Stomach (tissue), 9 donors: ENCODE measurements around the gene PDSS2. TPM values are rescaled to one million over a fixed set of nuclear protein-coding genes. Genes with fewer than 3 reads are reported as not detected.

ENCODE experiments used
- DNase-seq, 2 donors: peaks; one replicate each; pipeline versions ENCODE4 v3.0.0 to v3.0.0-alpha.2; 2013 to 2019
- H3K27ac ChIP-seq, 5 donors: fragments of 200-600 bp in 4 of 5; sonication (generic) in 4 of 5; one replicate each; pipeline ENCODE4 v1.5.1; 2013 to 2019; ENCODE audit warnings: mild to moderate bottlenecking in 1 of 5, moderate library complexity in 1 of 5
- H3K27me3 ChIP-seq, 3 donors: fragments of 200-600 bp; sonication (generic); one replicate each; pipeline ENCODE4 v1.5.1; 2017 to 2019; ENCODE audit warnings: mixed run types in 1 of 3
- H3K36me3 ChIP-seq, 4 donors: fragments of 200-600 bp; sonication (generic); 1 replicate in 3 of 4; 2 replicates in 1 of 4; pipeline ENCODE4 v1.5.1; 2016 to 2019
- H3K4me1 ChIP-seq, 4 donors: fragments of 200-600 bp; sonication (generic); one replicate each; pipeline ENCODE4 v1.5.1; 2016 to 2019
- H3K4me3 ChIP-seq, 4 donors: fragments of 200-600 bp; sonication (generic) in 3 of 4; one replicate each; pipeline ENCODE4 v1.5.1; 2016 to 2019; ENCODE audit warnings: mild to moderate bottlenecking in 1 of 4
- H3K9me3 ChIP-seq, 4 donors: fragments of 200-600 bp; sonication (generic); one replicate each; pipeline ENCODE4 v1.5.1; 2016 to 2019
- EP300 ChIP-seq: sonication (generic); formaldehyde crosslinking; IDR thresholded peaks from one replicate; pipeline ENCODE4 v1.6.1; 2017; ENCODE audit warnings: antibody characterized with exemption
- POLR2A ChIP-seq, 4 donors: fragments of 450-650 bp; IDR thresholded peaks; one replicate each; pipeline ENCODE4 v1.6.1; 2016; ENCODE audit warnings: antibody characterized with exemption in 4 of 4, control low read depth in 2 of 4, mild to moderate bottlenecking in 1 of 4, moderate library complexity in 1 of 4
- POLR2AphosphoS5 ChIP-seq, 3 donors: sonication (generic); formaldehyde crosslinking; IDR thresholded peaks; one replicate each; pipeline ENCODE4 v1.6.1; 2016; ENCODE audit warnings: antibody characterized with exemption in 3 of 3
- WGBS, 5 donors: extraction: QIAGEN DNeasy Blood & Tissue Kit in 3 of 5; methylation state at CpG; one replicate each; pipeline versions ENCODE4 v1.1.5 to v1.1.7; 2013 to 2018; 5-methylcytosine and 5-hydroxymethylcytosine counted together
- intact Hi-C: fragments of 100-400 bp; cut with DNase I; formaldehyde crosslinking; loops from one replicate; pipeline ENCODE4 v1.15.1; 2023; ENCODE audit warnings: low total_unique reads
- polyA plus RNA-seq, 3 donors: library from polyadenylated mRNA; stranded (reverse); fragments of 200-250 nt; gene quantifications; one replicate each; pipeline ENCODE4 v1.2.3, GENCODE V29; 2013
- total RNA-seq, 5 donors: library from RNA; depleted of rRNA; stranded (reverse); fragments of >200 nt; gene quantifications; one replicate each; pipeline versions ENCODE4 v1.1.0 to v1.2.3, GENCODE V29; 2014 to 2016
- TF ChIP-seq, protein P1 (sequence below), 7 experiments: fragments of 450-650 bp in 4 of 7; fragments of 200-600 bp in 3 of 7; sonication (generic) in 3 of 7; IDR thresholded peaks; one replicate each; pipeline ENCODE4 v1.5.1; 2016 to 2019; ENCODE audit warnings: antibody characterized with exemption in 7 of 7, control low read depth in 2 of 7, mild to moderate bottlenecking in 1 of 7
- donor health status: healthy with polysubstance abuse.
- donor health status: Bipolar disorder and iron deficiency.
- donor health status: healthy.

The PDSS2 gene
- total and polyA plus RNA-seq, 8 donors = 4.5 to 26.1 (median 9.8) TPM; not detected in 1

DNA sequence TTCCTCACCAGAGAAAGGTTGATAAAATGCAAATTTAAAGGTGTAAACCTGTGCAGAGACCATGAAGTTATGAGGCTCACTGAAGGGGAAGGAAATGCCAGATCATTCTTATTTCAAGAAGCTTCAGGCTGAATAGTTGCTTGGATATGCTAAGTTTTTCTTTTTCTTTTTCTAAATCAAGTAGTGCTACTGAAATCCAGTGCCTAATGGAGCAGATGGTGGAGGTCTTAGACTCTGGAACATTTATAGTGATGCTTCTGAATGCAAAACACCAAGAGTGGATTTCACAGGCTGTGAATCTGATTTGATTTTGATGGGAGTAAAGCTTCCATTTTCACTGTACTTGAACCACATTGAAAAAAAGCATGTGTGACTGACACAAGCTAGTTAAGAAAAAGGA is 192.8 kb downstream of the PDSS2 start:
- no peaks in the 10 kb centered on the region for H3K4me1 ChIP-seq
- H3K36me3 ChIP-seq = peaks cover 0 to 7% (median 0%) of the 10 kb centered on the region in 4 donors
- no peaks in the 10 kb centered on the region for H3K27me3 ChIP-seq
- TF ChIP-seq POLR2A (IDR thresholded peaks at IDR 0.05) = no peak
- TF ChIP-seq EP300 = no peak
- TF ChIP-seq, protein P1, sequence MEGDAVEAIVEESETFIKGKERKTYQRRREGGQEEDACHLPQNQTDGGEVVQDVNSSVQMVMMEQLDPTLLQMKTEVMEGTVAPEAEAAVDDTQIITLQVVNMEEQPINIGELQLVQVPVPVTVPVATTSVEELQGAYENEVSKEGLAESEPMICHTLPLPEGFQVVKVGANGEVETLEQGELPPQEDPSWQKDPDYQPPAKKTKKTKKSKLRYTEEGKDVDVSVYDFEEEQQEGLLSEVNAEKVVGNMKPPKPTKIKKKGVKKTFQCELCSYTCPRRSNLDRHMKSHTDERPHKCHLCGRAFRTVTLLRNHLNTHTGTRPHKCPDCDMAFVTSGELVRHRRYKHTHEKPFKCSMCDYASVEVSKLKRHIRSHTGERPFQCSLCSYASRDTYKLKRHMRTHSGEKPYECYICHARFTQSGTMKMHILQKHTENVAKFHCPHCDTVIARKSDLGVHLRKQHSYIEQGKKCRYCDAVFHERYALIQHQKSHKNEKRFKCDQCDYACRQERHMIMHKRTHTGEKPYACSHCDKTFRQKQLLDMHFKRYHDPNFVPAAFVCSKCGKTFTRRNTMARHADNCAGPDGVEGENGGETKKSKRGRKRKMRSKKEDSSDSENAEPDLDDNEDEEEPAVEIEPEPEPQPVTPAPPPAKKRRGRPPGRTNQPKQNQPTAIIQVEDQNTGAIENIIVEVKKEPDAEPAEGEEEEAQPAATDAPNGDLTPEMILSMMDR (IDR thresholded peaks at IDR 0.05) = no peak
- no peak overlapping the region for H3K4me3 ChIP-seq
- intact Hi-C loops = no loop called here
- no peak for DNase-seq
- no peaks in the 10 kb centered on the region for H3K9me3 ChIP-seq
- no peak overlapping the region for H3K27ac ChIP-seq

DNA sequence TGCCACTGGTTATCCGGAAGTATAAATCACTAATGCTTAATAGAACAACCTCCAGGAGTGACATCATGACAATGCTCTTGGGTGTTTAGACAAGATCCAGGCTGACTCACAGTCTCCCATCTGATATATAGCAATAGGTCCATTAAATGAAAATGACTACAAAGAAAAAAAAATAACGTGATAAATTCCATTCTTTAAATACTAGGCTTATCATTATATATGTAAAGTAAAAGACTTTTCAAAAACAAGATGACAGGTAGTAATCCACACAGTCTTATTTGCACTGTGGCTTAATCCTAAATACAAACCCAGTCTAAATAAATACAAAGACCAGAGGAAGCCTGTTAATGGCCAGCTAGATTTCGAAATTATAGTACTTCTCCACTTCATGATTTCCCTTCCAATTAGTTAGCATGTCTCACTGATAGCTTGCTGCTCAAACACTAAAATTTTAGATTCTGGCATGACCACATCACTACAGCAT is 195.0 kb downstream of the PDSS2 start:
- intact Hi-C loops = no loop called here
- no peaks in the 10 kb centered on the region for H3K9me3 ChIP-seq
- 34 to 51% (median 43%) methylated on average over 3 of the region's 3 CpGs for WGBS, 5 donors
- no peaks in the 10 kb centered on the region for H3K36me3 ChIP-seq
- H3K4me1 ChIP-seq = no peaks in the 10 kb centered on the region
- TF ChIP-seq, protein P1 (IDR thresholded peaks at IDR 0.05) = no peak
- TF ChIP-seq POLR2AphosphoS5 (IDR thresholded peaks at IDR 0.05) (no peak), EP300 (no peak), POLR2A (IDR thresholded peaks at IDR 0.05) (no peak)
- peak in 1 of 2 donors; percentile 24 for DNase-seq
- no peak overlapping the region for H3K27ac ChIP-seq
- H3K4me3 ChIP-seq = no peak overlapping the region
- no peaks in the 10 kb centered on the region for H3K27me3 ChIP-seq

DNA sequence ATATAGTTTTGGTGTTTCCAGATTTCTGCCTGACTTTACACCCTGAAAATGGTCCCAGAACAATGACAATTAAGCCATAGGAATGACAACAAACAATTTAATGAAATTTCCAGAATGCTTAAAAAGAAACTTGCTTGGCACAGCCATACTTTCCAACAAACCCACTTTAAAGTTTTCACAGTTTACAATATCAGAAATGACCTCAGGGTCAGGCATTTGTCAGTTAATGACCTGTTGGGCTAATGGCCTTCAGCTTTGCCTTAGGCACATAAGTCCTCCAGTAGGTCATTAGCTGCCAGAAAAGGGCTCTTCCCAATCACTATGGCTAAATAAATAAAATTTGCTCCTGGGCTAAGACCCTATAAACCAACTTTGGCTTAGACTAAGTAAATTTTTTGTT is 199.4 kb downstream of the PDSS2 start:
- Histone ChIP-seq H3K9me3 (no peaks in the 10 kb centered on the region), H3K36me3 (no peaks in the 10 kb centered on the region), H3K4me3 (no peak overlapping the region), H3K4me1 (no peaks in the 10 kb centered on the region), H3K27me3 (no peaks in the 10 kb centered on the region), H3K27ac (no peak overlapping the region)
- TF ChIP-seq, protein P1 (IDR thresholded peaks at IDR 0.05) = no peak
- TF ChIP-seq EP300 = no peak
- no peak for TF ChIP-seq POLR2A (IDR thresholded peaks at IDR 0.05)
- no peak for TF ChIP-seq POLR2AphosphoS5 (IDR thresholded peaks at IDR 0.05)
- intact Hi-C loops = no loop called here
- no peak for DNase-seq

DNA sequence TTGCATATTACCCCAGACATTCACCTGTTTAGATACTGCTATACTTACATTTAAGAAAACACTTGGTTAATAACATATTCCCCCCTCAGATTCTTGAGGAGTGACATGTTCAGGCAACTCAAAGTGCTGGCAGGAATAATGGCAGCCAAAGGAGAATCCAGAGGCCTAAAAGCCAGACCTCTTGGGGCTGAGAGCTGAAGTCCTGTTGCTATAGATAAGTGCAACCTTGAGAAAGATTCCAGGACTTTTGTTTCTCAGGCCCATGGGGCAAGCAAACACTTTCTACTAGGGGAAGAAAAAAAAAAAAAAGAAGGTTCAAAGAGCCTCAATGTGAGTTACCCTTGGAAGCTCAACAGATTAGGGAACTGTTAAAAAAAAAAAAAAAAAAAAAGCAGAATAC is 211.2 kb downstream of the PDSS2 start:
- intact Hi-C loops = no loop called here
- Histone ChIP-seq H3K4me3 (no peak overlapping the region), H3K27me3 (no peaks in the 10 kb centered on the region), H3K36me3 (peaks cover 0 to 8% (median 0%) of the 10 kb centered on the region in 4 donors), H3K9me3 (no peaks in the 10 kb centered on the region), H3K27ac (no peak overlapping the region), H3K4me1 (peaks cover 0 to 8% (median 4%) of the 10 kb centered on the region in 4 donors)
- no peak for DNase-seq
- TF ChIP-seq EP300 (no peak), POLR2AphosphoS5 (IDR thresholded peaks at IDR 0.05) (no peak), POLR2A (IDR thresholded peaks at IDR 0.05) (no peak)
- TF ChIP-seq, protein P1 (IDR thresholded peaks at IDR 0.05) = no peak
